HepG2 (cell line): ENCODE data around the gene CAMTA1. TPM values are rescaled to one million over a fixed set of nuclear protein-coding genes. Genes with fewer than 3 reads are reported as not detected.

ENCODE experiments used
- ATAC-seq: fragments of 200-7000 bp; cut with Tn5 transposase; 3 replicates; pipeline ENCODE4 v1.9.1; 2020; ENCODE audit warnings: mild to moderate bottlenecking, moderate library complexity
- BruUV-seq: library from RNA; stranded (reverse); fragments of 400-500 nt; replicated peaks from 2 replicates; lab custom pipeline; 2021; lab: Mats Ljungman, UMichigan
- CTCF ChIA-PET: fragments of 300-600 bp; formaldehyde crosslinking; extraction: SDS; loops from one replicate; lab custom pipeline; 2021; ENCODE audit warnings: low total read pairs, inconsistent platforms, low intra/inter-chr PET ratio; lab: Yijun Ruan, JAX
- POLR2A ChIA-PET: fragments of 350-600 bp; sonication (Branson Sonifier 250); formaldehyde crosslinking; loops from one replicate; lab custom pipeline; 2020; ENCODE audit warnings: antibody characterized with exemption, inconsistent platforms; lab: Yijun Ruan, JAX
- DNase-seq: peaks from one replicate; pipeline ENCODE4 v3.0.0-alpha.2; 2015; ENCODE audit warnings: low spot score
- FAIRE-seq: peaks from 3 replicates; lab custom pipeline; 2011; peaks lifted over from hg19 to GRCh38; lab: Jason Lieb, UNC
- H2AFZ ChIP-seq: one replicate; pipeline ENCODE4 v1.6.1; 2011; ENCODE audit warnings: low read length, inconsistent platforms
- H3K27ac ChIP-seq: fragments of 300-600 bp; 3 replicates; pipeline ENCODE4 v1.8.0; 2011; ENCODE audit warnings: mixed run types, mild to moderate bottlenecking, mixed read lengths, low read length, inconsistent platforms; ENCODE audit not compliant: insufficient read depth; ENCODE audit errors: extremely low read length
- H3K27me3 ChIP-seq, 2 experiments: fragments of 200-600 bp in 1 of 2; 2 replicates in 1 of 2; 3 replicates in 1 of 2; pipeline versions ENCODE4 v1.6.0 to v1.8.0; 2011; ENCODE audit warnings: low read length in 2 of 2, mild to moderate bottlenecking in 2 of 2, moderate library complexity in 2 of 2, inconsistent platforms in 1 of 2; ENCODE audit not compliant: insufficient read depth in 2 of 2, control insufficient read depth in 1 of 2
- H3K36me3 ChIP-seq, 2 experiments: fragments of 200-600 bp in 1 of 2; replicated peaks in 1 of 2; 2 replicates in 1 of 2; 3 replicates in 1 of 2; pipeline versions ENCODE4 v1.5.1 to v1.8.0; 2011; ENCODE audit warnings: low read length in 2 of 2, inconsistent platforms in 1 of 2; ENCODE audit not compliant: insufficient read depth in 2 of 2, control insufficient read depth in 1 of 2
- H3K4me1 ChIP-seq: 2 replicates; pipeline ENCODE4 v1.5.1; 2012; ENCODE audit warnings: low read length, inconsistent platforms; ENCODE audit not compliant: insufficient read depth
- H3K4me2 ChIP-seq: 2 replicates; pipeline ENCODE4 v1.6.0; 2011; ENCODE audit warnings: low read depth, low read length, inconsistent platforms
- H3K4me3 ChIP-seq, 3 experiments: fragments of 200-600 bp in 1 of 3; sonication (generic), shearing (Covaris generic) in 1 of 3; replicated peaks in 1 of 3; 2 replicates each; pipeline ENCODE4 v1.5.1; 2011 to 2016; ENCODE audit warnings: low read length in 3 of 3, inconsistent platforms in 2 of 3, low read depth in 2 of 3, mild to moderate bottlenecking in 2 of 3, control low read depth in 1 of 3, mixed read lengths in 1 of 3; ENCODE audit not compliant: insufficient read depth in 1 of 3
- H3K79me2 ChIP-seq: one replicate; pipeline ENCODE4 v1.6.1; 2011; ENCODE audit warnings: low read length, inconsistent platforms; ENCODE audit not compliant: insufficient read depth
- H3K9ac ChIP-seq: 2 replicates; pipeline ENCODE4 v1.6.0; 2011; ENCODE audit warnings: mild to moderate bottlenecking, low read depth, low read length, inconsistent platforms; ENCODE audit not compliant: insufficient read depth
- H3K9me3 ChIP-seq: 2 replicates; pipeline ENCODE4 v1.5.1; 2012; ENCODE audit warnings: mild to moderate bottlenecking, low read length
- H4K20me1 ChIP-seq: 2 replicates; pipeline ENCODE4 v1.6.0; 2011; ENCODE audit warnings: inconsistent platforms, mild to moderate bottlenecking, low read length, moderate library complexity; ENCODE audit not compliant: insufficient read depth
- ASH2L ChIP-seq: fragments of 300-600, 200-600 bp; sonication (generic); IDR thresholded peaks from 2 replicates; pipeline ENCODE4 v1.7.0; 2017; ENCODE audit warnings: low read depth, mild to moderate bottlenecking, moderate library complexity, mixed read lengths, low read length; ENCODE audit not compliant: insufficient read length
- BRCA1 ChIP-seq: sonication (generic); formaldehyde crosslinking; IDR thresholded peaks from 2 replicates; pipeline ENCODE4 v1.4.0; 2020; ENCODE audit warnings: missing genetic modification reagents
- CBX5 ChIP-seq: sonication (generic); formaldehyde crosslinking; IDR thresholded peaks from 2 replicates; pipeline ENCODE4 v1.4.0; 2020; ENCODE audit warnings: missing genetic modification reagents, borderline replicate concordance
- FOXO1 ChIP-seq: sonication (generic); formaldehyde crosslinking; IDR thresholded peaks from 2 replicates; pipeline ENCODE4 v1.4.0; 2020; ENCODE audit warnings: missing genetic modification reagents
- HDAC2 ChIP-seq: sonication (generic); formaldehyde crosslinking; IDR thresholded peaks from 2 replicates; pipeline ENCODE4 v1.4.0; 2020; ENCODE audit warnings: missing genetic modification reagents
- HINFP ChIP-seq: sonication (generic); formaldehyde crosslinking; IDR thresholded peaks from 2 replicates; pipeline ENCODE4 v1.4.0; 2020; ENCODE audit warnings: low read depth, mild to moderate bottlenecking, missing genetic modification reagents
- HNF4A ChIP-seq: sonication (generic); formaldehyde crosslinking; IDR thresholded peaks from 2 replicates; pipeline ENCODE4 v1.4.0; 2020; ENCODE audit warnings: missing genetic modification reagents
- HOXA3 ChIP-seq: sonication (generic); formaldehyde crosslinking; IDR thresholded peaks from 2 replicates; pipeline ENCODE4 v1.5.0; 2020; ENCODE audit warnings: missing genetic modification reagents
- JUNB ChIP-seq: sonication (generic); formaldehyde crosslinking; IDR thresholded peaks from 2 replicates; pipeline ENCODE4 v1.8.0; 2022; ENCODE audit warnings: missing genetic modification reagents, mild to moderate bottlenecking, borderline replicate concordance
- JUND ChIP-seq: sonication (generic); formaldehyde crosslinking; IDR thresholded peaks from 2 replicates; pipeline ENCODE4 v1.8.0; 2022; ENCODE audit warnings: mild to moderate bottlenecking, missing genetic modification reagents
- MZF1 ChIP-seq: sonication (generic); formaldehyde crosslinking; IDR thresholded peaks from 2 replicates; pipeline ENCODE4 v1.8.1; 2023; ENCODE audit warnings: mild to moderate bottlenecking, missing genetic modification reagents, borderline replicate concordance
- PLSCR1 ChIP-seq: sonication (generic); formaldehyde crosslinking; IDR thresholded peaks from 2 replicates; pipeline ENCODE4 v1.5.0; 2020; ENCODE audit warnings: missing genetic modification reagents, mild to moderate bottlenecking, borderline replicate concordance
- SALL2 ChIP-seq: sonication (generic); formaldehyde crosslinking; IDR thresholded peaks from 2 replicates; pipeline ENCODE4 v1.8.1; 2023; ENCODE audit warnings: mild to moderate bottlenecking, missing genetic modification reagents, inconsistent platforms
- SMAD9 ChIP-seq: sonication (generic); formaldehyde crosslinking; IDR thresholded peaks from 2 replicates; pipeline ENCODE4 v1.5.1; 2020; ENCODE audit warnings: mild to moderate bottlenecking, missing genetic modification reagents
- SOX5 ChIP-seq: IDR thresholded peaks from 2 replicates; pipeline ENCODE4 v1.6.1; 2016; ENCODE audit warnings: borderline replicate concordance
- SRSF4 ChIP-seq: fragments of 200-400 bp; formaldehyde crosslinking; IDR thresholded peaks from one replicate; pipeline ENCODE4 v1.6.1; 2018; ENCODE audit warnings: mild to moderate bottlenecking, low read depth, low read length, moderate library complexity; ENCODE audit not compliant: poor library complexity, severe bottlenecking
- ZNF543 ChIP-seq: sonication (generic); formaldehyde crosslinking; IDR thresholded peaks from 2 replicates; pipeline ENCODE4 v1.4.0; 2020; ENCODE audit warnings: mild to moderate bottlenecking, missing genetic modification reagents
- ZNF678 ChIP-seq: sonication (generic); formaldehyde crosslinking; IDR thresholded peaks from 2 replicates; pipeline ENCODE4 v1.4.0; 2020; ENCODE audit warnings: mild to moderate bottlenecking, missing genetic modification reagents
- ZNF749 ChIP-seq: sonication (generic); formaldehyde crosslinking; IDR thresholded peaks from 2 replicates; pipeline ENCODE4 v1.8.0; 2022; ENCODE audit warnings: mild to moderate bottlenecking, missing genetic modification reagents, moderate library complexity, borderline replicate concordance
- ZNF790 ChIP-seq: sonication (generic); formaldehyde crosslinking; IDR thresholded peaks from 2 replicates; pipeline ENCODE4 v1.8.0; 2022; ENCODE audit warnings: missing genetic modification reagents, mild to moderate bottlenecking, borderline replicate concordance
- ZSCAN25 ChIP-seq: sonication (generic); formaldehyde crosslinking; IDR thresholded peaks from 2 replicates; pipeline ENCODE4 v1.8.0; 2022; ENCODE audit warnings: mild to moderate bottlenecking, missing genetic modification reagents
- WGBS: methylation state at CpG from one replicate; pipeline ENCODE4 v1.1.6; 2017; ENCODE audit warnings: low lambda C conversion rate; 5-methylcytosine and 5-hydroxymethylcytosine counted together
- in situ Hi-C: cut with HindIII; loops from 2 replicates; pipeline ENCODE4 v1.10.0; 2017; ENCODE audit warnings: low pct_unique_long_range_greater_than_20kb; ENCODE audit not compliant: extremely low pct_ligation_motif_present
- intact Hi-C: fragments of 100-400 bp; cut with micrococcal nuclease; formaldehyde crosslinking; loops from one replicate; pipeline ENCODE4 v1.10.0; 2022; ENCODE audit not compliant: unreplicated experiment
- polyA plus RNA-seq, 8 experiments: library from polyadenylated mRNA; depleted of rRNA in 3 of 8; stranded (reverse) in 7 of 8; unstranded in 1 of 8; fragments of >200 nt; fragmentation: Illumina TruSeq in 4 of 8; extraction: Trizol in 4 of 8; gene quantifications; 2 replicates each; pipeline versions ENCODE4 v1.2.1 to v1.2.3, GENCODE V29; 2011 to 2016; ENCODE audit warnings: low read depth in 4 of 8, missing spikeins in 1 of 8, mixed read lengths in 1 of 8; ENCODE audit not compliant: insufficient read depth in 1 of 8
- total RNA-seq, 5 experiments: library from RNA; depleted of rRNA; stranded (reverse); fragments of >200 nt; fragmentation: Illumina TruSeq; extraction: Trizol; gene quantifications; 2 replicates each; pipeline ENCODE4 v1.2.3, GENCODE V29; 2016; ENCODE audit warnings: low read depth in 1 of 5
- TF ChIP-seq, protein P1 (sequence below): sonication (generic); formaldehyde crosslinking; IDR thresholded peaks from 2 replicates; pipeline ENCODE4 v1.4.0; 2020; ENCODE audit warnings: missing genetic modification reagents

Gene CAMTA1
- total and polyA plus RNA-seq, 2 of the 13 experiments (the other 11 are each of a cell fraction or from before 2014, with no cell fraction given), result 25.0 to 36.4 TPM

- no peak for TF ChIP-seq JUND (CRISPR knock-in tag)
- TF ChIP-seq HNF4A (CRISPR knock-in tag), result peak; percentile 10; the same call in 1 of the 2 replicates
- no peak for TF ChIP-seq SRSF4
- TF ChIP-seq BRCA1 (CRISPR knock-in tag), result no peak
- TF ChIP-seq CBX5 (CRISPR knock-in tag), result 0 out of 2 replicates have a peak, but pooled peaks have one; percentile 19
- TF ChIP-seq FOXO1 (CRISPR knock-in tag), result peak; percentile 17; the same call in 1 of the 2 replicates
- 0 out of 2 replicates have a peak, but pooled peaks have one; percentile 12 for TF ChIP-seq SOX5 (CRISPR knock-in tag)
- TF ChIP-seq ASH2L, result no peak
- no peak for TF ChIP-seq ZNF678 (CRISPR knock-in tag)
- no peak for TF ChIP-seq ZNF749 (CRISPR knock-in tag)
- TF ChIP-seq HDAC2 (CRISPR knock-in tag), result 0 out of 2 replicates have a peak, but pooled peaks have one; percentile 17
These were observed 234.3 kb downstream of the CAMTA1 start (continued) for GRCh38 chr1:7019510-7019909.

DNA sequence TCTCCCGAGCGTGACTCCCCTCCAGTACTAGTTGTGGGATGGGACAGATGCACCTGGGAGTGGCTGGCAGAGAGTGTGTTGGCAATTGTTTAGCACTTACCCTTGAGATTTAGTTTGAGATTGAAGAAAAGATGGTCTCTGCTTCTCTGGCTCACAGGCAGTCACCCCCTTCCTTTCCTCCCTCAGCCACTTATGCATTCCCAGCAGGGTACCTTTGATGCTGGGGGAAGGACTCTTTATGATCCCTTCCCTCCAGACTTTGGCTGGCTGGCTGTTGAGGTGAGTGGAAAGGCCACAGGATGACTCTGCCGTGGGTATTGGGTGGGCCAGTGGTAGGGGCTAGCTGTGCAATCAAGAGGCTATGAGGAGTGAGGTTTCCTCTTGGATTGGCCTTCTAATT lies 236.8 kb downstream of the CAMTA1 start:
- no peak overlapping the region for H2AFZ ChIP-seq
- no peaks in the 10 kb centered on the region for H3K36me3 ChIP-seq
- in situ Hi-C loops (no loop called here), intact Hi-C loops (no loop called here)
- no peaks in the 10 kb centered on the region for H3K9me3 ChIP-seq
- FAIRE-seq (no peak), ATAC-seq (no peak), DNase-seq (no peak)
- H3K4me2 ChIP-seq, result no peak overlapping the region
- no peak overlapping the region for H3K9ac ChIP-seq
- POLR2A ChIA-PET, result no interaction called here
- no peak overlapping the region for H3K27ac ChIP-seq
- H3K79me2 ChIP-seq, result no peaks in the 10 kb centered on the region
- BruUV-seq, result no TSS peak
- WGBS, result 17% methylated on average over 1 of the region's 3 CpGs
- CTCF ChIA-PET, result no interaction called here
- peaks cover 17% of the 10 kb centered on the region for H3K4me1 ChIP-seq
- no peak overlapping the region for H3K4me3 ChIP-seq
- H3K27me3 ChIP-seq, result peaks cover 1 to 10% of the 10 kb centered on the region in 2 experiments; a peak in 2 of 5 replicates
- no peaks in the 10 kb centered on the region for H4K20me1 ChIP-seq
- no peak for TF ChIP-seq SALL2 (CRISPR knock-in tag)
- TF ChIP-seq ZNF790, result no peak
- no peak for TF ChIP-seq ZSCAN25 (CRISPR knock-in tag)
- TF ChIP-seq SMAD9, result no peak
- TF ChIP-seq, protein P1, sequence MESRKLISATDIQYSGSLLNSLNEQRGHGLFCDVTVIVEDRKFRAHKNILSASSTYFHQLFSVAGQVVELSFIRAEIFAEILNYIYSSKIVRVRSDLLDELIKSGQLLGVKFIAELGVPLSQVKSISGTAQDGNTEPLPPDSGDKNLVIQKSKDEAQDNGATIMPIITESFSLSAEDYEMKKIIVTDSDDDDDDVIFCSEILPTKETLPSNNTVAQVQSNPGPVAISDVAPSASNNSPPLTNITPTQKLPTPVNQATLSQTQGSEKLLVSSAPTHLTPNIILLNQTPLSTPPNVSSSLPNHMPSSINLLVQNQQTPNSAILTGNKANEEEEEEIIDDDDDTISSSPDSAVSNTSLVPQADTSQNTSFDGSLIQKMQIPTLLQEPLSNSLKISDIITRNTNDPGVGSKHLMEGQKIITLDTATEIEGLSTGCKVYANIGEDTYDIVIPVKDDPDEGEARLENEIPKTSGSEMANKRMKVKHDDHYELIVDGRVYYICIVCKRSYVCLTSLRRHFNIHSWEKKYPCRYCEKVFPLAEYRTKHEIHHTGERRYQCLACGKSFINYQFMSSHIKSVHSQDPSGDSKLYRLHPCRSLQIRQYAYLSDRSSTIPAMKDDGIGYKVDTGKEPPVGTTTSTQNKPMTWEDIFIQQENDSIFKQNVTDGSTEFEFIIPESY (CRISPR knock-in tag), result no peak
- TF ChIP-seq ZNF543 (CRISPR knock-in tag), result no peak
- TF ChIP-seq PLSCR1 (CRISPR knock-in tag), result no peak
- TF ChIP-seq MZF1 (CRISPR knock-in tag), result no peak
- TF ChIP-seq JUNB (CRISPR knock-in tag), result no peak
- TF ChIP-seq HINFP, result no peak
- no peak for TF ChIP-seq HOXA3
